Measurements from ENCODE around the gene MYBPH.

Gene MYBPH

GRCh38 chr1:203186446-203187303 is 11.0 kb upstream of the MYBPH start, which contains the start of gene CHI3L1:
Gene CHI3L1 (minus strand): TSS chr1:203186704. CDS start chr1:203186623, 81 bp downstream.
- DNase-seq (ENCODE audit: low read depth) = peak; percentile 49
- TF ChIP-seq, protein P1, sequence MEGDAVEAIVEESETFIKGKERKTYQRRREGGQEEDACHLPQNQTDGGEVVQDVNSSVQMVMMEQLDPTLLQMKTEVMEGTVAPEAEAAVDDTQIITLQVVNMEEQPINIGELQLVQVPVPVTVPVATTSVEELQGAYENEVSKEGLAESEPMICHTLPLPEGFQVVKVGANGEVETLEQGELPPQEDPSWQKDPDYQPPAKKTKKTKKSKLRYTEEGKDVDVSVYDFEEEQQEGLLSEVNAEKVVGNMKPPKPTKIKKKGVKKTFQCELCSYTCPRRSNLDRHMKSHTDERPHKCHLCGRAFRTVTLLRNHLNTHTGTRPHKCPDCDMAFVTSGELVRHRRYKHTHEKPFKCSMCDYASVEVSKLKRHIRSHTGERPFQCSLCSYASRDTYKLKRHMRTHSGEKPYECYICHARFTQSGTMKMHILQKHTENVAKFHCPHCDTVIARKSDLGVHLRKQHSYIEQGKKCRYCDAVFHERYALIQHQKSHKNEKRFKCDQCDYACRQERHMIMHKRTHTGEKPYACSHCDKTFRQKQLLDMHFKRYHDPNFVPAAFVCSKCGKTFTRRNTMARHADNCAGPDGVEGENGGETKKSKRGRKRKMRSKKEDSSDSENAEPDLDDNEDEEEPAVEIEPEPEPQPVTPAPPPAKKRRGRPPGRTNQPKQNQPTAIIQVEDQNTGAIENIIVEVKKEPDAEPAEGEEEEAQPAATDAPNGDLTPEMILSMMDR (IDR thresholded peaks at IDR 0.05; ENCODE audit: insufficient read depth, low read depth, low read length, missing control alignments) = no peak
- no peak within 1 kb of the TSS for H3K4me3 ChIP-seq (ENCODE audit: low read length)

DNA sequence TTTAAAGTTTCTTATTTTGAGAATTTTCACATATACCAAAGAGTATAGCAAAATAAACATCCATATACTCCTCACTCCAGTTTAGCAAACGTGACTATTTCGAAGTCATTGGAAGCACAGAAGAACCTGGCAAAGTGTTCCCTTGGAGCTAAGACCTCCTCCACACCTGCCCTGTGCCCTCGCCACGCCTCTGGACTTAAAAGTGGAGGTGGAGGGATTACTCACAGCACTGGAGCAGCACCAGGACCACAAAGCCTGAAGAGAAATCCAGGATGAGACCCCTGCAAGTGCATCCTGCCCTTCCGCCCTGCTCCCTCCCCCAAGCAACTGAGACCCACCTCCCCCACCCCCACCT is 10.4 kb upstream of the MYBPH start:
- DNase-seq (ENCODE audit: low read depth) = no peak
- H3K4me3 ChIP-seq (ENCODE audit: low read length) = no peak overlapping the region
- TF ChIP-seq, protein P1 (IDR thresholded peaks at IDR 0.05; ENCODE audit: insufficient read depth, low read depth, low read length, missing control alignments) = no peak

DNA sequence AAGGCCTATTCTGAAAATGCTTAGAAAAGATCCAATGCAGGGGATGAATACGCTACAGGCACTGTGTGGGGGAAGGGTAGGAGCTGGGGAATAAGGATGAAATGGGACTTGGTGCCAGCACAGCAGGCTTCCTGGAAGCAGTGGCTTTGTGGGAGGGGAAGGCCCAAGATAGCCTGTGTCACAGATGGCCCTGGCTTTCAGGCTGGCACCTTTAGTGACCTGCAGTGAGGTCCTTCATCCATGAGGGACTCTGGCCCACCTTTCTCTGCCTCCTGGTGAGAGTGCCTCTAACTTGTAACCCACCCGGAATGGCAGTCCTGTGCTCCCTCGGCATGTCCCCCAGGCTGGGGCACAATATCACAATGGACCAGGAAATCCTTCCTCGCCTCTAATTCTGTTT is 10.0 kb upstream of the MYBPH start:
- no peak for DNase-seq (ENCODE audit: low read depth)
- TF ChIP-seq, protein P1 (IDR thresholded peaks at IDR 0.05; ENCODE audit: insufficient read depth, low read depth, low read length, missing control alignments) = no peak
- no peak overlapping the region for H3K4me3 ChIP-seq (ENCODE audit: low read length)

DNA sequence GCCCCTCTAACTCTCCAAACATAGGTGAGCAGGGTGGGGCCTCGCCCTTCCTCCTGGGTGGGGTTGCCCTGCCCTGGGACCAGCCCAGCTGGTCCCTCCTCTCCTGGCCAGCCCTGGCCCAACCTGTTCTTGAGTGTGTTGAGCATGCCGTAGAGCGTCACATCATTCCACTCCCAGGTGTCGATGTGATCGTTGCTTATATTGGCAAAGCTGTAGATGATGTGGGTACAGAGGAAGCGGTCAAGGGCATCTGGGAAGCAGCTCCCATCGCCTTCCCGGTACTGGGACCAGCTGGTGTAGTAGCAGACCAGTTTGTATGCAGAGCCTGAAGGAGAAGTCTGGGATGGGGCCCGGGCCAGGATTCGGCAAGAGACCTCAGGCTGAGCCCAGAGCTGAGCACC is 9.4 kb upstream of the MYBPH start:
- peak; percentile 23 for DNase-seq (ENCODE audit: low read depth)
- TF ChIP-seq, protein P1 (IDR thresholded peaks at IDR 0.05; ENCODE audit: insufficient read depth, low read depth, low read length, missing control alignments) = no peak
- H3K4me3 ChIP-seq (ENCODE audit: low read length) = no peak overlapping the region

DNA sequence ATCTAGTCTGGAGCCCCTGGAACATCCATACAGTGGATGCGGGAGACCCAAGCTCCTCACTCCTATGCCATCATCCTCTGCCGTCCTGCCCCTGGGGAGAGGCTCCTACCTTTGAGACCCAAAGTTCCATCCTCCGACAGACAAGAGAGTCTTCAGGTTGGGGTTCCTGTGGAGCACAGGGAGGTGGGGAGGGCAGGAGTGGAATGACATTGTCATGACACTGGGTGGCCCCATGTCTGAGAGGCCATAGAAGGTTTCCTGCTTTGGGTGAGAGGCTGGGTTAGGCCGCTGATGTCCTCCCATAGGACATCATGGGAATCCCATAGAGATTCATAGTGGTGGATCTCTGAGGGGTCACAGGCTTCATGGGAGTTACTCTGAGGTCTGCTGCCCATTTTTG is 8.8 kb upstream of the MYBPH start:
- no peak for DNase-seq (ENCODE audit: low read depth)
- TF ChIP-seq, protein P1 (IDR thresholded peaks at IDR 0.05; ENCODE audit: insufficient read depth, low read depth, low read length, missing control alignments) = no peak
- H3K4me3 ChIP-seq (ENCODE audit: low read length) = no peak overlapping the region

DNA sequence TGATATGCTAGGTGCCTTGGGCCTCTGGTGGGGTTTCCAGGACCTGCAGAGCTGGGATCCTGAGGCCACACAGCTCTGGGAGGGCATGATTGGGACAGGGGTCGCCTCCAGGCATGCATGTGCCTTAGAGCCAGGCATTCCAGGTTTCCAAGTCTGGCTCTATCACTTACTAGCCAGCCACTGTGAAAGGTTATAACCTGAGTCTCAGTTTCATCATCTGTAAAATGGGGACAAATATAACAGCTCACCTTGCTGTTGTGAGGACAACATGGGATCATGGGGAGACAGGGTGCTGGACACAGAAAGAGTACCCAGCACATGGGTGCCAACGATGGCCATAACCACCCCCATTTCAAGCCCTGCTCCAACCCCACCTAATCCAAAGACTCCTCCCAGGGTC is 8.2 kb upstream of the MYBPH start:
- DNase-seq (ENCODE audit: low read depth) = no peak
- H3K4me3 ChIP-seq (ENCODE audit: low read length) = no peak overlapping the region
- TF ChIP-seq, protein P1 (IDR thresholded peaks at IDR 0.05; ENCODE audit: insufficient read depth, low read depth, low read length, missing control alignments) = no peak

Data from epithelial cell of esophagus (primary cell).